CD4-positive, CD25-positive, alpha-beta regulatory T cell (primary cell): ENCODE results near the gene SLC2A10. TPM values are rescaled to one million over a fixed set of nuclear protein-coding genes. Genes with fewer than 3 reads are reported as not detected.

ENCODE experiments used
- ATAC-seq, 2 donors: fragments of 150-1000 bp; cut with Tn5 transposase; one replicate each; pipeline ENCODE4 v1.10.0; 2021; ENCODE audit warnings: low read depth in 2 of 2, moderate number of reproducible peaks in 2 of 2, moderate library complexity in 1 of 2
- DNase-seq, 3 donors: peaks; one replicate each; pipeline versions ENCODE4 v3.0.0 to v3.0.0-alpha.2; 2012 to 2022; ENCODE audit warnings: mixed read lengths in 1 of 3
- H3K27ac ChIP-seq: one replicate; pipeline ENCODE4 v1.7.0; 2013; ENCODE audit warnings: mild to moderate bottlenecking, low read length; ENCODE audit not compliant: insufficient read depth, poor library complexity, severe bottlenecking
- H3K27me3 ChIP-seq: one replicate; pipeline ENCODE4 v1.7.0; 2013; ENCODE audit warnings: low read length; ENCODE audit not compliant: control insufficient read depth, insufficient read depth
- H3K36me3 ChIP-seq: one replicate; pipeline ENCODE4 v1.7.0; 2013; ENCODE audit warnings: mild to moderate bottlenecking, low read length, moderate library complexity; ENCODE audit not compliant: control insufficient read depth, insufficient read depth
- H3K4me1 ChIP-seq: 2 replicates; pipeline ENCODE4 v1.7.0; 2013; ENCODE audit warnings: mild to moderate bottlenecking, low read length; ENCODE audit not compliant: insufficient read depth, control insufficient read depth, poor library complexity, severe bottlenecking
- H3K4me3 ChIP-seq: one replicate; pipeline ENCODE4 v1.7.0; 2013; ENCODE audit warnings: low read depth, mild to moderate bottlenecking, low read length, moderate library complexity
- H3K9me3 ChIP-seq, 2 experiments: 1 replicate in 1 of 2; 2 replicates in 1 of 2; pipeline ENCODE4 v1.7.0; 2013; ENCODE audit warnings: low read length in 2 of 2, mild to moderate bottlenecking in 1 of 2, moderate library complexity in 1 of 2; ENCODE audit not compliant: control insufficient read depth in 2 of 2
- H3K27ac Mint-ChIP-seq, 3 donors: one replicate each; pipeline ENCODE4 v1.8.0; 2020 to 2022; ENCODE audit warnings: mild to moderate bottlenecking in 3 of 3, mixed read lengths in 3 of 3, moderate library complexity in 2 of 3
- H3K27me3 Mint-ChIP-seq: one replicate; pipeline ENCODE4 v1.8.0; 2022; ENCODE audit warnings: mild to moderate bottlenecking, mixed read lengths
- H3K36me3 Mint-ChIP-seq: one replicate; pipeline ENCODE4 v1.8.0; 2020; ENCODE audit warnings: mixed read lengths
- H3K4me1 Mint-ChIP-seq, 4 donors: one replicate each; pipeline ENCODE4 v1.8.0; 2020 to 2022; ENCODE audit warnings: mixed read lengths in 4 of 4, mild to moderate bottlenecking in 1 of 4
- H3K4me3 Mint-ChIP-seq, 4 donors: one replicate each; pipeline ENCODE4 v1.8.0; 2020 to 2022; ENCODE audit warnings: mild to moderate bottlenecking in 4 of 4, mixed read lengths in 4 of 4, moderate library complexity in 3 of 4
- H3K9me3 Mint-ChIP-seq, 7 donors: one replicate each; pipeline ENCODE4 v1.8.0; 2020 to 2022; ENCODE audit warnings: mixed read lengths in 7 of 7, mild to moderate bottlenecking in 3 of 7, moderate library complexity in 2 of 7
- polyA plus RNA-seq, 4 donors: library from polyadenylated mRNA; unstranded; fragments of 300-500 nt; fragmentation: Illumina TruSeq; gene quantifications; one replicate each; pipeline ENCODE4 v1.2.3, GENCODE V29; 2021
- total RNA-seq: library from RNA; stranded (reverse); gene quantifications from one replicate; pipeline ENCODE4 v1.2.3, GENCODE V29; 2022

The SLC2A10 gene
- total and polyA plus RNA-seq, 5 donors from 2014 or later, result not detected

GRCh38 chr20:46717818-46718541 is 8.5 kb downstream of the SLC2A10 start:
- Histone ChIP-seq H3K4me3 (no peak overlapping the region), H3K27me3 (peaks cover 2% of the 10 kb centered on the region), H3K36me3 (no peaks in the 10 kb centered on the region), H3K27ac (no peak overlapping the region), H3K4me1 (no peaks in the 10 kb centered on the region), H3K9me3 (peaks cover under 1 to 4% of the 10 kb centered on the region in 2 experiments)
- H3K4me3 Mint-ChIP-seq, result no peak overlapping the region
- H3K27me3 Mint-ChIP-seq, result peaks cover 21% of the 10 kb centered on the region
- H3K9me3 Mint-ChIP-seq, result peaks cover 0 to 12% (median 6%) of the 10 kb centered on the region in 7 donors
- H3K27ac Mint-ChIP-seq, result no peak overlapping the region
- no peaks in the 10 kb centered on the region for H3K4me1 Mint-ChIP-seq
- DNase-seq (no peak), ATAC-seq (no peak)
- H3K36me3 Mint-ChIP-seq, result no peaks in the 10 kb centered on the region

GRCh38 chr20:46720019-46720418 is 10.6 kb downstream of the SLC2A10 start:
- no peaks in the 10 kb centered on the region for H3K36me3 ChIP-seq
- Mint-ChIP-seq H3K4me3 (no peak overlapping the region), H3K27ac (no peak overlapping the region), H3K27me3 (peaks cover 4% of the 10 kb centered on the region), H3K9me3 (peaks cover 0 to 12% (median 4%) of the 10 kb centered on the region in 7 donors), H3K36me3 (no peaks in the 10 kb centered on the region), H3K4me1 (no peaks in the 10 kb centered on the region)
- H3K4me1 ChIP-seq, result no peaks in the 10 kb centered on the region
- H3K4me3 ChIP-seq, result no peak overlapping the region
- no peak overlapping the region for H3K27ac ChIP-seq
- DNase-seq (no peak), ATAC-seq (no peak)
- H3K9me3 ChIP-seq, result peaks cover 3 to 7% of the 10 kb centered on the region in 2 experiments
- peaks cover 2% of the 10 kb centered on the region for H3K27me3 ChIP-seq

GRCh38 chr20:46720776-46721425 is 11.5 kb downstream of the SLC2A10 start:
- Histone ChIP-seq H3K36me3 (no peaks in the 10 kb centered on the region), H3K4me1 (no peaks in the 10 kb centered on the region), H3K9me3 (peaks cover 3 to 7% of the 10 kb centered on the region in 2 experiments), H3K27ac (no peak overlapping the region), H3K27me3 (peaks cover 2% of the 10 kb centered on the region), H3K4me3 (no peak overlapping the region)
- Mint-ChIP-seq H3K9me3 (peaks cover 0 to 12% (median 4%) of the 10 kb centered on the region in 7 donors), H3K4me1 (no peaks in the 10 kb centered on the region), H3K27ac (no peak overlapping the region), H3K4me3 (no peak overlapping the region), H3K36me3 (no peaks in the 10 kb centered on the region), H3K27me3 (no peaks in the 10 kb centered on the region)
- no peak for ATAC-seq
- DNase-seq, result no peak

- no peaks in the 10 kb centered on the region for H3K4me1 ChIP-seq
- H3K9me3 ChIP-seq, result peaks cover 3 to 7% of the 10 kb centered on the region in 2 experiments
- DNase-seq (no peak), ATAC-seq (no peak)
- peaks cover 2% of the 10 kb centered on the region for H3K27me3 ChIP-seq
- peaks cover 0 to 12% (median 4%) of the 10 kb centered on the region in 7 donors for H3K9me3 Mint-ChIP-seq
- H3K36me3 Mint-ChIP-seq, result no peaks in the 10 kb centered on the region
- H3K4me3 Mint-ChIP-seq, result no peak overlapping the region
- no peak overlapping the region for H3K4me3 ChIP-seq
- no peak overlapping the region for H3K27ac Mint-ChIP-seq
- H3K27ac ChIP-seq, result no peak overlapping the region
- no peaks in the 10 kb centered on the region for H3K27me3 Mint-ChIP-seq
- no peaks in the 10 kb centered on the region for H3K36me3 ChIP-seq
- no peaks in the 10 kb centered on the region for H3K4me1 Mint-ChIP-seq
Observed at GRCh38 chr20:46721476-46721875, 12.0 kb downstream of the SLC2A10 start.

GRCh38 chr20:46722450-46722849 is 13.0 kb downstream of the SLC2A10 start:
- ATAC-seq, result no peak
- no peak for DNase-seq
- H3K27me3 Mint-ChIP-seq, result no peaks in the 10 kb centered on the region

GRCh38 chr20:46723039-46723438 is 13.6 kb downstream of the SLC2A10 start:
- peaks cover 3 to 7% of the 10 kb centered on the region in 2 experiments for H3K9me3 ChIP-seq
- Mint-ChIP-seq H3K9me3 (peaks cover 0 to 12% (median 3%) of the 10 kb centered on the region in 7 donors), H3K27me3 (no peaks in the 10 kb centered on the region), H3K27ac (no peak overlapping the region), H3K4me1 (no peaks in the 10 kb centered on the region), H3K4me3 (no peak overlapping the region), H3K36me3 (no peaks in the 10 kb centered on the region)
- H3K4me3 ChIP-seq, result no peak overlapping the region
- H3K36me3 ChIP-seq, result no peaks in the 10 kb centered on the region
- no peak overlapping the region for H3K27ac ChIP-seq
- H3K27me3 ChIP-seq, result peaks cover 2% of the 10 kb centered on the region
- no peaks in the 10 kb centered on the region for H3K4me1 ChIP-seq
- ATAC-seq, result no peak
- no peak for DNase-seq

More at GRCh38 chr20:46722450-46722849, 13.0 kb downstream of the SLC2A10 start:
- Mint-ChIP-seq H3K9me3 (peaks cover 0 to 12% (median 3%) of the 10 kb centered on the region in 7 donors), H3K36me3 (no peaks in the 10 kb centered on the region), H3K4me3 (no peak overlapping the region), H3K27ac (no peak overlapping the region), H3K4me1 (no peaks in the 10 kb centered on the region)
- no peaks in the 10 kb centered on the region for H3K4me1 ChIP-seq
- no peak overlapping the region for H3K27ac ChIP-seq
- H3K4me3 ChIP-seq, result no peak overlapping the region
- H3K9me3 ChIP-seq, result peaks cover 3 to 7% of the 10 kb centered on the region in 2 experiments
- H3K27me3 ChIP-seq, result peaks cover 2% of the 10 kb centered on the region
- no peaks in the 10 kb centered on the region for H3K36me3 ChIP-seq

- ATAC-seq, result no peak
Observed at GRCh38 chr20:46724343-46724959, 15.0 kb downstream of the SLC2A10 start.

More at GRCh38 chr20:46724343-46724959, 15.0 kb downstream of the SLC2A10 start:
- H3K4me3 Mint-ChIP-seq, result no peak overlapping the region
- H3K4me3 ChIP-seq, result no peak overlapping the region
- H3K36me3 Mint-ChIP-seq, result no peaks in the 10 kb centered on the region
- H3K27ac Mint-ChIP-seq, result no peak overlapping the region
- no peak for DNase-seq
- H3K9me3 Mint-ChIP-seq, result peaks cover 0 to 12% (median 3%) of the 10 kb centered on the region in 7 donors
- no peak overlapping the region for H3K27ac ChIP-seq
- peaks cover 2% of the 10 kb centered on the region for H3K27me3 ChIP-seq
- H3K4me1 ChIP-seq, result no peaks in the 10 kb centered on the region
- H3K27me3 Mint-ChIP-seq, result no peaks in the 10 kb centered on the region
- H3K4me1 Mint-ChIP-seq, result no peaks in the 10 kb centered on the region
- peaks cover 3 to 7% of the 10 kb centered on the region in 2 experiments for H3K9me3 ChIP-seq
- no peaks in the 10 kb centered on the region for H3K36me3 ChIP-seq
